Measurements from ENCODE around the gene CCNE1. TPM values are rescaled to one million over a fixed set of nuclear protein-coding genes. Genes with fewer than 3 reads are reported as not detected.
A peak's percentile ranks its signal among the peaks of the same experiment; 100 is the strongest.

Gene CCNE1
- total and polyA plus RNA-seq, 10 of the 15 experiments (the other 5 are each of a cell fraction or from before 2014, with no cell fraction given) = 6.3 to 44.2 (median 35.8) TPM

GRCh38 chr19:29779921-29780320 is 31.9 kb upstream of the CCNE1 start:
- H3K27ac ChIP-seq (ENCODE audit: control insufficient read depth, insufficient read depth) = no peak overlapping the region
- TF ChIP-seq NFXL1 (IDR thresholded peaks at IDR 0.05; ENCODE audit: borderline replicate concordance) = no peak
- 0 out of 2 replicates have a peak, but pooled peaks have one; percentile 12 for TF ChIP-seq RAD21 (IDR thresholded peaks at IDR 0.05; ENCODE audit: insufficient read depth, low read depth, low read length)
- peak in 1 of 3 experiments; percentile 11; a peak in 1 of 6 replicates for TF ChIP-seq CTCF (IDR thresholded peaks at IDR 0.05 in 2 of 3, conservative IDR thresholded peaks at IDR 0.05 in 1 of 3; ENCODE audit: control insufficient read depth in 2 of 3, extremely low read depth in 1 of 3, insufficient read depth in 1 of 3, low read depth in 3 of 3, low read length in 3 of 3)
- POLR2A ChIA-PET = no interaction called here
- no peaks in the 10 kb centered on the region for H4K20me1 ChIP-seq (ENCODE audit: control insufficient read depth, insufficient read depth)
- 27% methylated on average over 9 of the region's 9 CpGs for WGBS (ENCODE audit: insufficient coverage, insufficient replicate concordance, low lambda C conversion rate, missing lambda C conversion rate)
- no peaks in the 10 kb centered on the region for H3K9me3 ChIP-seq (replicated peaks; ENCODE audit: control insufficient read depth, insufficient read depth, low read length)
- RAD21 ChIA-PET (ENCODE audit: unreplicated experiment) = no interaction called here
- SMC1A ChIA-PET (ENCODE audit: uncharacterized antibody, unreplicated experiment) = no interaction called here
- DNase-seq (ENCODE audit: low read depth, low spot score) (no peak), FAIRE-seq (no peak), ATAC-seq (no peak; the same call in 2 of the 3 replicates)
- BruUV-seq (replicated peaks) = no TSS peak
- no peak overlapping the region for H3K9ac ChIP-seq (ENCODE audit: control insufficient read depth, insufficient read depth, low read length)
- intact Hi-C loops (cut with micrococcal nuclease; ENCODE audit: unreplicated experiment) (loop anchor here (10.0 kb wide), 1 partner anchor 875 kb away; no protein-coding TSS in a partner anchor), in situ Hi-C loops (cut with MboI) (no loop called here)
- no peak overlapping the region for H2AFZ ChIP-seq (ENCODE audit: control insufficient read depth, low read depth, low read length)
- no peaks in the 10 kb centered on the region for H3K27me3 ChIP-seq (replicated peaks in 1 of 2; ENCODE audit: control insufficient read depth in 2 of 2, insufficient read depth in 2 of 2, low read length in 1 of 2)
- H3K4me2 ChIP-seq (ENCODE audit: control insufficient read depth, insufficient read depth) = no peak overlapping the region
- H3K4me3 ChIP-seq = no peak overlapping the region
- H3K36me3 ChIP-seq (ENCODE audit: control insufficient read depth in 2 of 2, insufficient read depth in 2 of 2, low read length in 1 of 2) = no peaks in the 10 kb centered on the region
- H3K4me1 ChIP-seq (ENCODE audit: control insufficient read depth, insufficient read depth, low read length) = no peaks in the 10 kb centered on the region
- H3K79me2 ChIP-seq (ENCODE audit: control insufficient read depth, insufficient read depth, low read length) = no peaks in the 10 kb centered on the region
- CTCF ChIA-PET = interaction anchor here (1.0 to 2.3 kb wide), 5 partner anchors 20 to 92 kb away, joined by 3 to 11 read pairs (median 3); no protein-coding TSS in a partner anchor
